GM23248 (cell line): ENCODE data around the gene TMEM217. TPM values are rescaled to one million over a fixed set of nuclear protein-coding genes. Genes with fewer than 3 reads are reported as not detected.

Experiments used
- DNase-seq: peaks from one replicate; pipeline ENCODE4 v3.0.0-alpha.2; 2015
- H2AFZ ChIP-seq: fragments of 200-600 bp; sonication (generic); 2 replicates; pipeline ENCODE4 v1.6.1; 2016; ENCODE audit warnings: antibody characterized with exemption
- H3F3A ChIP-seq: fragments of 200-600 bp; sonication (generic); 2 replicates; pipeline ENCODE4 v1.6.1; 2016; ENCODE audit warnings: mild to moderate bottlenecking, antibody characterized with exemption, mixed run types; ENCODE audit not compliant: insufficient read depth
- H3K27ac ChIP-seq: fragments of 200-600 bp; sonication (generic); 2 replicates; pipeline ENCODE4 v1.5.1; 2016; ENCODE audit warnings: mild to moderate bottlenecking
- H3K27me3 ChIP-seq: fragments of 200-600 bp; sonication (generic); replicated peaks from 2 replicates; pipeline ENCODE4 v1.6.1; 2016; ENCODE audit warnings: mild to moderate bottlenecking; ENCODE audit not compliant: insufficient read depth
- H3K36me3 ChIP-seq: fragments of 200-600 bp; sonication (generic); 2 replicates; pipeline ENCODE4 v1.6.1; 2016; ENCODE audit warnings: low read depth, mild to moderate bottlenecking
- H3K4me1 ChIP-seq: fragments of 200-600 bp; sonication (generic); 2 replicates; pipeline ENCODE4 v1.6.1; 2016; ENCODE audit warnings: mild to moderate bottlenecking; ENCODE audit not compliant: insufficient read depth
- H3K4me2 ChIP-seq: fragments of 200-600 bp; sonication (generic); one replicate; pipeline ENCODE4 v1.6.1; 2016; ENCODE audit warnings: mild to moderate bottlenecking; ENCODE audit not compliant: unreplicated experiment
- H3K4me3 ChIP-seq: fragments of 200-600 bp; sonication (generic); 2 replicates; pipeline ENCODE4 v1.5.1; 2016; ENCODE audit warnings: mild to moderate bottlenecking
- H3K79me2 ChIP-seq: fragments of 200-600 bp; sonication (generic); 2 replicates; pipeline ENCODE4 v1.6.1; 2016; ENCODE audit warnings: mild to moderate bottlenecking; ENCODE audit not compliant: insufficient read depth
- H3K9ac ChIP-seq: fragments of 200-600 bp; sonication (generic); 2 replicates; pipeline ENCODE4 v1.6.1; 2016; ENCODE audit warnings: mild to moderate bottlenecking
- H3K9me2 ChIP-seq: fragments of 200-600 bp; sonication (generic); 2 replicates; pipeline ENCODE4 v1.6.1; 2016; ENCODE audit warnings: mixed run types, mild to moderate bottlenecking, moderate library complexity; ENCODE audit not compliant: insufficient read depth
- H3K9me3 ChIP-seq: fragments of 200-600 bp; sonication (generic); one replicate; pipeline ENCODE4 v1.6.1; 2017; ENCODE audit warnings: low read depth
- H4K20me1 ChIP-seq: fragments of 200-600 bp; sonication (generic); 2 replicates; pipeline ENCODE4 v1.6.0; 2016; ENCODE audit not compliant: insufficient read depth
- EZH2 ChIP-seq: fragments of 200-600 bp; sonication (generic); IDR thresholded peaks from 2 replicates; pipeline ENCODE4 v1.6.1; 2018; ENCODE audit warnings: antibody characterized with exemption, mild to moderate bottlenecking; ENCODE audit not compliant: insufficient read depth, poor library complexity, severe bottlenecking
- EZH2phosphoT487 ChIP-seq: fragments of 200-600 bp; sonication (generic); IDR thresholded peaks from 2 replicates; pipeline ENCODE4 v1.6.1; 2018; ENCODE audit warnings: antibody characterized with exemption, moderate library complexity, mild to moderate bottlenecking, low read depth; ENCODE audit not compliant: insufficient read depth
- WGBS, 2 experiments: methylation state at CpG; one replicate each; pipeline ENCODE4 v1.1.6; 2015 to 2017; ENCODE audit warnings: low lambda C conversion rate in 2 of 2, low coverage in 1 of 2; ENCODE audit errors: missing lambda C conversion rate in 2 of 2; 5-methylcytosine and 5-hydroxymethylcytosine counted together
- in situ Hi-C: fragments of 300-500 bp; cut with MboI; formaldehyde crosslinking; loops from 2 replicates; pipeline ENCODE4 v1.15.0; 2020
- polyA plus RNA-seq: library from polyadenylated mRNA; unstranded; fragments of >200 nt; fragmentation: Nextera tagmentation; extraction: Ambion mirVana; gene quantifications from 2 replicates; pipeline ENCODE4 v1.2.1, GENCODE V29; 2016
- total RNA-seq: library from RNA; depleted of rRNA; stranded (reverse); fragments of >200 nt; shearing (Covaris generic); gene quantifications from 2 replicates; pipeline ENCODE4 v1.2.3, GENCODE V29; 2014

Gene TMEM217
- total and polyA plus RNA-seq, 2 experiments from 2014 or later = 1.2 to 6.5 TPM

- in situ Hi-C loops = loop anchor here (10.0 kb wide), 1 partner anchor 117 kb away; no protein-coding TSS in a partner anchor
- H2AFZ ChIP-seq = 0 out of 2 replicates have a peak overlapping the region, but pooled peaks have one; percentile 18
Measured at GRCh38 chr6:37171970-37172812, 85.8 kb downstream of the TMEM217 start.

DNA sequence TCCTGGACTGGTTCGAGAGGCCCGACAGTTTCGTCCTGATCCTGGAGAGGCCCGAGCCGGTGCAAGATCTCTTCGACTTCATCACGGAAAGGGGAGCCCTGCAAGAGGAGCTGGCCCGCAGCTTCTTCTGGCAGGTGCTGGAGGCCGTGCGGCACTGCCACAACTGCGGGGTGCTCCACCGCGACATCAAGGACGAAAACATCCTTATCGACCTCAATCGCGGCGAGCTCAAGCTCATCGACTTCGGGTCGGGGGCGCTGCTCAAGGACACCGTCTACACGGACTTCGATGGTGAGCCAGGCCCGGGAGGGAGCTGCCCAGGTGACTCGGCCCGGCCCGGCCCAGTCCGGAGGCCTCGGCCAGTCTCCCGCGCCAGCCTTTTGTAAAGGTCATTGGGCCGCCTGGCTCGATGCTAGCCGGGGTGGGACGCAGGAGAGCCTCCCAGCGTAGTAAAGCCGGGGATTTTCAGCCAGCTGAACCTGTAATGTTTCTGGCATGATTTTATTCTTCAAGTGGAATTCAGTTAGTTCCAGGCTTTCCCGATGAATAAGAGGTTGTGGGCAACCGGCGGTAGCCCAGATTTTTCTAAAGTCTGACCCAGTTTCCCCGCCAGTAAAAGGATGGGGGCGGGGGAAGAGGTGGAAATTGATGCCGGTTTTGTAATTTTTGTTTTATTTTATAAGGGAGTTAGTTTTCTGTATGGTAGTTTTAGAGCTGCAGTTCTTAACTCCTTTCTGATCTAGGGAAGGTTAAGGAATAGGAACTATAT lies 86.6 kb downstream of the TMEM217 start:
- Histone ChIP-seq H3K79me2 (peaks cover 10% of the 10 kb centered on the region; the same call in 1 of the 2 replicates), H3K4me3 (peak overlapping the region; percentile 86), H2AFZ (no peak overlapping the region), H3K36me3 (peaks cover 34% of the 10 kb centered on the region), H3K27ac (peak overlapping the region; percentile 83), H3K9me2 (no peaks in the 10 kb centered on the region), H3K9ac (peak overlapping the region; percentile 96), H4K20me1 (no peaks in the 10 kb centered on the region), H3F3A (peaks cover 15% of the 10 kb centered on the region; the same call in 1 of the 2 replicates), H3K4me2 (peak overlapping the region; percentile 95), H3K9me3 (no peaks in the 10 kb centered on the region), H3K27me3 (no peaks in the 10 kb centered on the region), H3K4me1 (peaks cover 15% of the 10 kb centered on the region)
- in situ Hi-C loops = loop anchor here (10.0 kb wide), 1 partner anchor 117 kb away; no protein-coding TSS in a partner anchor
- TF ChIP-seq EZH2phosphoT487 = no peak
- TF ChIP-seq EZH2 = no peak
- 0 to 1% methylated on average over 43 to 45 of the region's 45 CpGs for WGBS, 2 experiments
- peak; percentile 77 for DNase-seq

More at GRCh38 chr6:37171970-37172812, 85.8 kb downstream of the TMEM217 start:
- Histone ChIP-seq H3K79me2 (peaks cover 10% of the 10 kb centered on the region; the same call in 1 of the 2 replicates), H4K20me1 (no peaks in the 10 kb centered on the region), H3K9me2 (no peaks in the 10 kb centered on the region), H3K4me3 (peak overlapping the region; percentile 86), H3K4me1 (peaks cover 15% of the 10 kb centered on the region), H3K4me2 (peak overlapping the region; percentile 95), H3K9ac (peak overlapping the region; percentile 96), H3F3A (peaks cover 15% of the 10 kb centered on the region; the same call in 1 of the 2 replicates), H3K27ac (peak overlapping the region; percentile 83), H3K9me3 (no peaks in the 10 kb centered on the region), H3K27me3 (no peaks in the 10 kb centered on the region), H3K36me3 (peaks cover 34% of the 10 kb centered on the region)
- DNase-seq = peak; percentile 96
- 10 to 11% methylated on average over 17 of the region's 17 CpGs for WGBS, 2 experiments
- no peak for TF ChIP-seq EZH2phosphoT487
- no peak for TF ChIP-seq EZH2

DNA sequence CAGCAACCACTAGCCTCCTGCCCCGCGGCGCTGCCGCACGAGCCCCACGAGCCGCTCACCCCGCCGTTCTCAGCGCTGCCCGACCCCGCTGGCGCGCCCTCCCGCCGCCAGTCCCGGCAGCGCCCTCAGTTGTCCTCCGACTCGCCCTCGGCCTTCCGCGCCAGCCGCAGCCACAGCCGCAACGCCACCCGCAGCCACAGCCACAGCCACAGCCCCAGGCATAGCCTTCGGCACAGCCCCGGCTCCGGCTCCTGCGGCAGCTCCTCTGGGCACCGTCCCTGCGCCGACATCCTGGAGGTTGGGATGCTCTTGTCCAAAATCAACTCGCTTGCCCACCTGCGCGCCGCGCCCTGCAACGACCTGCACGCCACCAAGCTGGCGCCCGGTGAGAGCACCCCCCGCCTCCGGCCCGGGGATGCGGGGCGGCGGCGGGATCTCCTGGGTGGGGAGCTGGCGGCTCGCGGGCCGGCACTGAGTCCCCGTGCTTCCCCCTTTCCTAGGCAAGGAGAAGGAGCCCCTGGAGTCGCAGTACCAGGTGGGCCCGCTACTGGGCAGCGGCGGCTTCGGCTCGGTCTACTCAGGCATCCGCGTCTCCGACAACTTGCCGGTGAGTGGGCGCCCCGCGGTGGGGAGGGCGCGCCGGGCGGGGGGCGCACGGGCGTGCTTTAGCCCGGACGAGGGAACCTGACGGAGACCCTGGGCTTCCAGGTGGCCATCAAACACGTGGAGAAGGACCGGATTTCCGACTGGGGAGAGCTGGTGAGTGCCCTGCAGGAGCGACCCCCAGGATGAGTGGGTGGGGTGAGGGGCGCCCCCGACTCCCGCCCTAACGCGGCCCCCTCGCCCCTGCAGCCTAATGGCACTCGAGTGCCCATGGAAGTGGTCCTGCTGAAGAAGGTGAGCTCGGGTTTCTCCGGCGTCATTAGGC lies 87.4 kb downstream of the TMEM217 start:
- peaks cover 13% of the 10 kb centered on the region; the same call in 1 of the 2 replicates for H3F3A ChIP-seq
- H3K36me3 ChIP-seq = peaks cover 30% of the 10 kb centered on the region
- in situ Hi-C loops = loop anchor here (10.0 kb wide), 1 partner anchor 116 kb away; no protein-coding TSS in a partner anchor
- H4K20me1 ChIP-seq = no peaks in the 10 kb centered on the region
- H3K4me2 ChIP-seq = peak overlapping the region; percentile 95
- H3K4me3 ChIP-seq = peak overlapping the region; percentile 86
- peak; percentile 75 for DNase-seq
- H3K9ac ChIP-seq = peak overlapping the region; percentile 96
- 0 out of 2 replicates have a peak overlapping the region, but pooled peaks have one; percentile 2 for H2AFZ ChIP-seq
- no peaks in the 10 kb centered on the region for H3K27me3 ChIP-seq
- peak overlapping the region; percentile 83 for H3K27ac ChIP-seq
- H3K4me1 ChIP-seq = peaks cover 15% of the 10 kb centered on the region
- no peak for TF ChIP-seq EZH2phosphoT487
- no peak for TF ChIP-seq EZH2
- H3K9me2 ChIP-seq = no peaks in the 10 kb centered on the region
- 1% methylated on average over 37 to 67 of the region's 92 CpGs for WGBS, 2 experiments
- H3K9me3 ChIP-seq = no peaks in the 10 kb centered on the region
- H3K79me2 ChIP-seq = peaks cover 10% of the 10 kb centered on the region; the same call in 1 of the 2 replicates
